ENCODE results near the gene MIPEP. TPM values are rescaled to one million over a fixed set of nuclear protein-coding genes. Genes with fewer than 3 reads are reported as not detected.
A peak's percentile ranks its signal among the peaks of the same experiment; 100 is the strongest.
"Not testable (repeated sequence)": the region's sequence is repeated elsewhere in the genome, so short reads cannot be mapped to it uniquely, and the experiment has no call there.

The MIPEP gene
- total RNA-seq, 1 donor from 2014 or later: 49.7 TPM

GRCh38 chr13:23763318-23763717 lies 125.9 kb downstream of the MIPEP start:
- no peak for TF ChIP-seq CTCF (IDR thresholded peaks at IDR 0.05; ENCODE audit: borderline replicate concordance)
- H3K4me3 ChIP-seq: no peak overlapping the region
- intact Hi-C loops (cut with micrococcal nuclease): no loop called here
- H3K27me3 ChIP-seq (ENCODE audit: low read depth): no peaks in the 10 kb centered on the region
- no peaks in the 10 kb centered on the region for H3K9me3 ChIP-seq (replicated peaks)
- no peak overlapping the region for H3K27ac ChIP-seq (replicated peaks)
- no peak for DNase-seq
- peaks cover 28% of the 10 kb centered on the region for H3K4me1 ChIP-seq
- H3K36me3 ChIP-seq: no peaks in the 10 kb centered on the region

GRCh38 chr13:23761760-23762159 lies 127.4 kb downstream of the MIPEP start:
- H3K27ac ChIP-seq (replicated peaks); H3K4me3 ChIP-seq; intact Hi-C loops (cut with micrococcal nuclease); H3K27me3 ChIP-seq (ENCODE audit: low read depth); H3K36me3 ChIP-seq; DNase-seq; H3K9me3 ChIP-seq (replicated peaks): not testable (repeated sequence)
- peaks cover 34% of the 10 kb centered on the region for H3K4me1 ChIP-seq

- TF ChIP-seq CTCF (IDR thresholded peaks at IDR 0.05; ENCODE audit: borderline replicate concordance): no peak
- H3K36me3 ChIP-seq: no peaks in the 10 kb centered on the region
- H3K27ac ChIP-seq (replicated peaks): peak overlapping the region; percentile 61
- no peak overlapping the region for H3K4me3 ChIP-seq
- DNase-seq: peak; percentile 35
- no peaks in the 10 kb centered on the region for H3K9me3 ChIP-seq (replicated peaks)
- intact Hi-C loops (cut with micrococcal nuclease): no loop called here
- H3K27me3 ChIP-seq (ENCODE audit: low read depth): no peaks in the 10 kb centered on the region
- H3K4me1 ChIP-seq: peaks cover 34% of the 10 kb centered on the region
Measured at GRCh38 chr13:23760000-23760399, 129.2 kb downstream of the MIPEP start.

- intact Hi-C loops (cut with micrococcal nuclease): no loop called here
- DNase-seq: no peak
- Histone ChIP-seq H3K4me1 (peaks cover 39% of the 10 kb centered on the region), H3K9me3 (replicated peaks) (no peaks in the 10 kb centered on the region), H3K27me3 (ENCODE audit: low read depth) (no peaks in the 10 kb centered on the region), H3K36me3 (no peaks in the 10 kb centered on the region), H3K4me3 (no peak overlapping the region), H3K27ac (replicated peaks) (peak overlapping the region; percentile 61)
- no peak for TF ChIP-seq CTCF (IDR thresholded peaks at IDR 0.05; ENCODE audit: borderline replicate concordance)
Measured at GRCh38 chr13:23758798-23759527, 130.2 kb downstream of the MIPEP start.

GRCh38 chr13:23754997-23755396 lies 134.2 kb downstream of the MIPEP start:
- intact Hi-C loops (cut with micrococcal nuclease): no loop called here
- Histone ChIP-seq H3K4me1 (peaks cover 28% of the 10 kb centered on the region), H3K27ac (replicated peaks) (no peak overlapping the region), H3K9me3 (replicated peaks) (no peaks in the 10 kb centered on the region), H3K4me3 (no peak overlapping the region), H3K27me3 (ENCODE audit: low read depth) (no peaks in the 10 kb centered on the region), H3K36me3 (no peaks in the 10 kb centered on the region)
- no peak for TF ChIP-seq CTCF (IDR thresholded peaks at IDR 0.05; ENCODE audit: borderline replicate concordance)
- no peak for DNase-seq

- Histone ChIP-seq H3K4me3 (no peak overlapping the region), H3K4me1 (peaks cover 28% of the 10 kb centered on the region), H3K27me3 (ENCODE audit: low read depth) (no peaks in the 10 kb centered on the region), H3K27ac (replicated peaks) (no peak overlapping the region), H3K9me3 (replicated peaks) (no peaks in the 10 kb centered on the region), H3K36me3 (no peaks in the 10 kb centered on the region)
- intact Hi-C loops (cut with micrococcal nuclease): no loop called here
- DNase-seq: no peak
- TF ChIP-seq CTCF (IDR thresholded peaks at IDR 0.05; ENCODE audit: borderline replicate concordance): no peak
Measured at GRCh38 chr13:23754506-23754905, 134.7 kb downstream of the MIPEP start.

Data from left ventricle myocardium inferior (tissue), 1 donor.